ENCODE measurements around the gene GSTCD.
"Not testable (repeated sequence)": the region's sequence is repeated elsewhere in the genome, so short reads cannot be mapped to it uniquely, and the experiment has no call there.

The GSTCD gene

GRCh38 chr4:105714071-105714521 is 5.5 kb downstream of the GSTCD start:
- H3K4me3 ChIP-seq (ENCODE audit: low read length in 2 of 2) = peak overlapping the region; percentile 11 to 23
- H3K9ac ChIP-seq (ENCODE audit: low read depth in 1 of 2, low read length in 2 of 2) = no peak overlapping the region
- H3K4me1 ChIP-seq (ENCODE audit: control insufficient read depth in 2 of 2, insufficient read depth in 2 of 2, low read length in 2 of 2) = peaks cover 0 to 5% of the 10 kb centered on the region in 2 donors

GRCh38 chr4:105714932-105715331 is 6.3 kb downstream of the GSTCD start:
- Histone ChIP-seq H3K27ac (ENCODE audit: low read depth in 2 of 2, low read length in 2 of 2) (no peak overlapping the region), H3K36me3 (ENCODE audit: control insufficient read depth in 2 of 2, insufficient read depth in 2 of 2, low read length in 2 of 2) (no peaks in the 10 kb centered on the region), H3K4me3 (ENCODE audit: low read length in 2 of 2) (no peak overlapping the region), H3K4me1 (ENCODE audit: control insufficient read depth in 2 of 2, insufficient read depth in 2 of 2, low read length in 2 of 2) (no peaks in the 10 kb centered on the region), H3K27me3 (ENCODE audit: control insufficient read depth in 2 of 2, insufficient read depth in 2 of 2, low read length in 2 of 2) (no peaks in the 10 kb centered on the region), H3K9ac (ENCODE audit: low read depth in 1 of 2, low read length in 2 of 2) (no peak overlapping the region), H3K9me3 (ENCODE audit: control insufficient read depth in 2 of 2, low read length in 2 of 2) (no peaks in the 10 kb centered on the region)

More at GRCh38 chr4:105714071-105714521, 5.5 kb downstream of the GSTCD start:
- Histone ChIP-seq H3K27me3 (ENCODE audit: control insufficient read depth in 2 of 2, insufficient read depth in 2 of 2, low read length in 2 of 2) (no peaks in the 10 kb centered on the region), H3K27ac (ENCODE audit: low read depth in 2 of 2, low read length in 2 of 2) (no peak overlapping the region), H3K36me3 (ENCODE audit: control insufficient read depth in 2 of 2, insufficient read depth in 2 of 2, low read length in 2 of 2) (no peaks in the 10 kb centered on the region), H3K9me3 (ENCODE audit: control insufficient read depth in 2 of 2, low read length in 2 of 2) (no peaks in the 10 kb centered on the region)

GRCh38 chr4:105715692-105716278 is 7.2 kb downstream of the GSTCD start:
- H3K4me1 ChIP-seq (ENCODE audit: control insufficient read depth in 2 of 2, insufficient read depth in 2 of 2, low read length in 2 of 2) = no peaks in the 10 kb centered on the region
- H3K4me3 ChIP-seq (ENCODE audit: low read length in 2 of 2) = no peak overlapping the region

GRCh38 chr4:105719204-105719603 is 10.6 kb downstream of the GSTCD start:
- H3K27me3 ChIP-seq (ENCODE audit: control insufficient read depth in 2 of 2, insufficient read depth in 2 of 2, low read length in 2 of 2) = no peaks in the 10 kb centered on the region

More at GRCh38 chr4:105715692-105716278, 7.2 kb downstream of the GSTCD start:
- Histone ChIP-seq H3K36me3 (ENCODE audit: control insufficient read depth in 2 of 2, insufficient read depth in 2 of 2, low read length in 2 of 2) (no peaks in the 10 kb centered on the region), H3K27me3 (ENCODE audit: control insufficient read depth in 2 of 2, insufficient read depth in 2 of 2, low read length in 2 of 2) (no peaks in the 10 kb centered on the region), H3K27ac (ENCODE audit: low read depth in 2 of 2, low read length in 2 of 2) (no peak overlapping the region), H3K9ac (ENCODE audit: low read depth in 1 of 2, low read length in 2 of 2) (no peak overlapping the region), H3K9me3 (ENCODE audit: control insufficient read depth in 2 of 2, low read length in 2 of 2) (no peaks in the 10 kb centered on the region)

GRCh38 chr4:105725623-105726022 is 17.0 kb downstream of the GSTCD start:
- H3K27ac ChIP-seq (ENCODE audit: low read depth in 2 of 2, low read length in 2 of 2) = no peak overlapping the region

More at GRCh38 chr4:105719204-105719603, 10.6 kb downstream of the GSTCD start:
- H3K9ac ChIP-seq (ENCODE audit: low read depth in 1 of 2, low read length in 2 of 2) = no peak overlapping the region
- H3K27ac ChIP-seq (ENCODE audit: low read depth in 2 of 2, low read length in 2 of 2) = no peak overlapping the region
- no peaks in the 10 kb centered on the region for H3K4me1 ChIP-seq (ENCODE audit: control insufficient read depth in 2 of 2, insufficient read depth in 2 of 2, low read length in 2 of 2)
- H3K36me3 ChIP-seq (ENCODE audit: control insufficient read depth in 2 of 2, insufficient read depth in 2 of 2, low read length in 2 of 2) = no peaks in the 10 kb centered on the region
- H3K4me3 ChIP-seq (ENCODE audit: low read length in 2 of 2) = no peak overlapping the region
- no peaks in the 10 kb centered on the region for H3K9me3 ChIP-seq (ENCODE audit: control insufficient read depth in 2 of 2, low read length in 2 of 2)

GRCh38 chr4:105729895-105730294 is 21.3 kb downstream of the GSTCD start:
- not testable (repeated sequence) for H3K4me1 ChIP-seq (ENCODE audit: control insufficient read depth in 2 of 2, insufficient read depth in 2 of 2, low read length in 2 of 2); H3K9me3 ChIP-seq (ENCODE audit: control insufficient read depth in 2 of 2, low read length in 2 of 2); H3K9ac ChIP-seq (ENCODE audit: low read depth in 1 of 2, low read length in 2 of 2); H3K27ac ChIP-seq (ENCODE audit: low read depth in 2 of 2, low read length in 2 of 2); H3K36me3 ChIP-seq (ENCODE audit: control insufficient read depth in 2 of 2, insufficient read depth in 2 of 2, low read length in 2 of 2); H3K4me3 ChIP-seq (ENCODE audit: low read length in 2 of 2); H3K27me3 ChIP-seq (ENCODE audit: control insufficient read depth in 2 of 2, insufficient read depth in 2 of 2, low read length in 2 of 2)

More at GRCh38 chr4:105725623-105726022, 17.0 kb downstream of the GSTCD start:
- peaks cover 0 to 3% of the 10 kb centered on the region in 2 donors for H3K36me3 ChIP-seq (ENCODE audit: control insufficient read depth in 2 of 2, insufficient read depth in 2 of 2, low read length in 2 of 2)
- H3K9ac ChIP-seq (ENCODE audit: low read depth in 1 of 2, low read length in 2 of 2) = no peak overlapping the region
- no peaks in the 10 kb centered on the region for H3K9me3 ChIP-seq (ENCODE audit: control insufficient read depth in 2 of 2, low read length in 2 of 2)
- no peaks in the 10 kb centered on the region for H3K27me3 ChIP-seq (ENCODE audit: control insufficient read depth in 2 of 2, insufficient read depth in 2 of 2, low read length in 2 of 2)
- no peak overlapping the region for H3K4me3 ChIP-seq (ENCODE audit: low read length in 2 of 2)
- H3K4me1 ChIP-seq (ENCODE audit: control insufficient read depth in 2 of 2, insufficient read depth in 2 of 2, low read length in 2 of 2) = no peaks in the 10 kb centered on the region

- not testable (repeated sequence) for H3K4me1 ChIP-seq (ENCODE audit: control insufficient read depth in 2 of 2, insufficient read depth in 2 of 2, low read length in 2 of 2); H3K9me3 ChIP-seq (ENCODE audit: control insufficient read depth in 2 of 2, low read length in 2 of 2)
These were observed 26.6 kb downstream of the GSTCD start for GRCh38 chr4:105735217-105735616.

GRCh38 chr4:105741548-105741947 is 33.0 kb downstream of the GSTCD start:
- no peak overlapping the region for H3K27ac ChIP-seq (ENCODE audit: low read depth in 2 of 2, low read length in 2 of 2)
- no peak overlapping the region for H3K4me3 ChIP-seq (ENCODE audit: low read length in 2 of 2)
- no peaks in the 10 kb centered on the region for H3K9me3 ChIP-seq (ENCODE audit: control insufficient read depth in 2 of 2, low read length in 2 of 2)
- H3K4me1 ChIP-seq (ENCODE audit: control insufficient read depth in 2 of 2, insufficient read depth in 2 of 2, low read length in 2 of 2) = no peaks in the 10 kb centered on the region
- H3K9ac ChIP-seq (ENCODE audit: low read depth in 1 of 2, low read length in 2 of 2) = no peak overlapping the region
- H3K36me3 ChIP-seq (ENCODE audit: control insufficient read depth in 2 of 2, insufficient read depth in 2 of 2, low read length in 2 of 2) = no peaks in the 10 kb centered on the region
- H3K27me3 ChIP-seq (ENCODE audit: control insufficient read depth in 2 of 2, insufficient read depth in 2 of 2, low read length in 2 of 2) = no peaks in the 10 kb centered on the region

More at GRCh38 chr4:105735217-105735616, 26.6 kb downstream of the GSTCD start:
- not testable (repeated sequence) for H3K4me3 ChIP-seq (ENCODE audit: low read length in 2 of 2); H3K36me3 ChIP-seq (ENCODE audit: control insufficient read depth in 2 of 2, insufficient read depth in 2 of 2, low read length in 2 of 2); H3K9ac ChIP-seq (ENCODE audit: low read depth in 1 of 2, low read length in 2 of 2); H3K27me3 ChIP-seq (ENCODE audit: control insufficient read depth in 2 of 2, insufficient read depth in 2 of 2, low read length in 2 of 2); H3K27ac ChIP-seq (ENCODE audit: low read depth in 2 of 2, low read length in 2 of 2)

- Histone ChIP-seq H3K4me1 (ENCODE audit: control insufficient read depth in 2 of 2, insufficient read depth in 2 of 2, low read length in 2 of 2) (no peaks in the 10 kb centered on the region), H3K4me3 (ENCODE audit: low read length in 2 of 2) (no peak overlapping the region), H3K27me3 (ENCODE audit: control insufficient read depth in 2 of 2, insufficient read depth in 2 of 2, low read length in 2 of 2) (no peaks in the 10 kb centered on the region), H3K36me3 (ENCODE audit: control insufficient read depth in 2 of 2, insufficient read depth in 2 of 2, low read length in 2 of 2) (no peaks in the 10 kb centered on the region), H3K27ac (ENCODE audit: low read depth in 2 of 2, low read length in 2 of 2) (no peak overlapping the region), H3K9me3 (ENCODE audit: control insufficient read depth in 2 of 2, low read length in 2 of 2) (no peaks in the 10 kb centered on the region), H3K9ac (ENCODE audit: low read depth in 1 of 2, low read length in 2 of 2) (no peak overlapping the region)
These were observed 39.6 kb downstream of the GSTCD start for GRCh38 chr4:105748222-105748621.

GRCh38 chr4:105751718-105752299 is 43.2 kb downstream of the GSTCD start:
- no peak overlapping the region for H3K4me3 ChIP-seq (ENCODE audit: low read length in 2 of 2)
- H3K9me3 ChIP-seq (ENCODE audit: control insufficient read depth in 2 of 2, low read length in 2 of 2) = no peaks in the 10 kb centered on the region
- H3K4me1 ChIP-seq (ENCODE audit: control insufficient read depth in 2 of 2, insufficient read depth in 2 of 2, low read length in 2 of 2) = no peaks in the 10 kb centered on the region
- H3K9ac ChIP-seq (ENCODE audit: low read depth in 1 of 2, low read length in 2 of 2) = no peak overlapping the region
- no peak overlapping the region for H3K27ac ChIP-seq (ENCODE audit: low read depth in 2 of 2, low read length in 2 of 2)
- no peaks in the 10 kb centered on the region for H3K36me3 ChIP-seq (ENCODE audit: control insufficient read depth in 2 of 2, insufficient read depth in 2 of 2, low read length in 2 of 2)
- no peaks in the 10 kb centered on the region for H3K27me3 ChIP-seq (ENCODE audit: control insufficient read depth in 2 of 2, insufficient read depth in 2 of 2, low read length in 2 of 2)

Data from mucosa of rectum (tissue), 2 donors.